HCT116 (cell line): Measurements from ENCODE around the gene CECR2. TPM values are rescaled to one million over a fixed set of nuclear protein-coding genes. Genes with fewer than 3 reads are reported as not detected.

Experiments used
- ATAC-seq: fragments of 200-7000 bp; cut with Tn5 transposase; 2 replicates; pipeline ENCODE4 v1.9.1; 2020; ENCODE audit warnings: mild to moderate bottlenecking, moderate library complexity
- BruUV-seq: library from RNA; stranded (reverse); fragments of 400-500 nt; replicated peaks from 2 replicates; lab custom pipeline; 2021; lab: Mats Ljungman, UMichigan
- CTCF ChIA-PET: fragments of 300-600 bp; sonication (Branson Sonifier 250); formaldehyde crosslinking; loops from one replicate; lab custom pipeline; 2021; ENCODE audit warnings: antibody characterized with exemption; lab: Charles Lee
- POLR2A ChIA-PET: fragments of 300-600, 350-600 bp; sonication (Branson Sonifier 250); formaldehyde crosslinking; loops from one replicate; lab custom pipeline; 2021; ENCODE audit warnings: antibody characterized with exemption; lab: Charles Lee
- RAD21 ChIA-PET, 2 experiments: fragments of 300-600 bp; sonication (Branson Sonifier 250); formaldehyde crosslinking; loops; one replicate each; lab custom pipeline; 2023; ENCODE audit warnings: low total read pairs in 2 of 2; ENCODE audit not compliant: uncharacterized antibody in 2 of 2, unreplicated experiment in 2 of 2, low non-redundant PET in 1 of 2; lab: Charles Lee
- DNase-seq: peaks from one replicate; pipeline ENCODE4 v3.0.0-alpha.2; 2010; ENCODE audit warnings: low read depth, low spot score
- H2AFZ ChIP-seq: fragments of 200-600 bp; shearing (Covaris generic), sonication (generic); 2 replicates; pipeline ENCODE4 v1.6.1; 2017; ENCODE audit warnings: low read depth, mixed run types, mixed read lengths, antibody characterized with exemption, low read length; ENCODE audit not compliant: poor library complexity, severe bottlenecking
- H3K27ac ChIP-seq: 2 replicates; pipeline ENCODE4 v1.5.1; 2012; ENCODE audit warnings: low read depth, low read length
- H3K27me3 ChIP-seq: fragments of 200-600 bp; sonication (generic); 2 replicates; pipeline ENCODE4 v1.6.1; 2016; ENCODE audit warnings: mixed run types, low read length, mixed read lengths; ENCODE audit not compliant: insufficient read depth
- H3K36me3 ChIP-seq, 2 experiments: fragments of 200-500 bp in 1 of 2; fragments of 200-600 bp in 1 of 2; sonication (Bioruptor generic) in 1 of 2; sonication (generic) in 1 of 2; 2 replicates each; pipeline versions ENCODE4 v1.5.1 to v1.6.1; 2014 to 2016; ENCODE audit warnings: low read length in 2 of 2, inconsistent platforms in 1 of 2, mixed read lengths in 1 of 2, mixed run types in 1 of 2; ENCODE audit not compliant: insufficient read depth in 2 of 2, control insufficient read depth in 1 of 2
- H3K4me1 ChIP-seq, 2 experiments: fragments of 200-600 bp in 1 of 2; sonication (generic) in 1 of 2; 2 replicates each; pipeline versions ENCODE4 v1.5.1 to v1.6.1; 2012 to 2017; ENCODE audit warnings: low read length in 2 of 2, inconsistent platforms in 1 of 2, mild to moderate bottlenecking in 1 of 2, mixed read lengths in 1 of 2, mixed run types in 1 of 2, moderate library complexity in 1 of 2; ENCODE audit not compliant: insufficient read depth in 2 of 2, control insufficient read depth in 1 of 2
- H3K4me2 ChIP-seq: fragments of 200-600 bp; sonication (generic); 2 replicates; pipeline ENCODE4 v1.6.1; 2017; ENCODE audit warnings: mixed run types, low read length, mixed read lengths
- H3K4me3 ChIP-seq, 2 experiments: fragments of 200-600 bp in 1 of 2; sonication (generic) in 1 of 2; replicated peaks in 1 of 2; 2 replicates each; pipeline ENCODE4 v1.5.1; 2011 to 2016; ENCODE audit warnings: low read length in 2 of 2, control low read depth in 1 of 2, low read depth in 1 of 2, mild to moderate bottlenecking in 1 of 2, mixed read lengths in 1 of 2, mixed run types in 1 of 2
- H3K79me2 ChIP-seq: fragments of 200-600 bp; sonication (generic); 2 replicates; pipeline ENCODE4 v1.6.1; 2017; ENCODE audit warnings: mild to moderate bottlenecking, mixed run types, low read length, moderate library complexity, mixed read lengths; ENCODE audit not compliant: insufficient read depth
- H3K9ac ChIP-seq: fragments of 200-600 bp; sonication (generic); 2 replicates; pipeline ENCODE4 v1.6.1; 2016; ENCODE audit warnings: low read length, mixed read lengths
- H3K9me2 ChIP-seq: fragments of 200-600 bp; sonication (generic), shearing (Covaris generic); 2 replicates; pipeline ENCODE4 v1.6.1; 2017; ENCODE audit warnings: mixed run types, mild to moderate bottlenecking, moderate library complexity; ENCODE audit not compliant: insufficient read depth
- H3K9me3 ChIP-seq, 2 experiments: fragments of 200-500 bp in 1 of 2; fragments of 200-600 bp in 1 of 2; sonication (Bioruptor generic) in 1 of 2; sonication (generic) in 1 of 2; 2 replicates each; pipeline ENCODE4 v1.6.1; 2014 to 2017; ENCODE audit warnings: low read length in 2 of 2, mixed read lengths in 2 of 2, inconsistent platforms in 1 of 2, low read depth in 1 of 2, mild to moderate bottlenecking in 1 of 2, mixed run types in 1 of 2, moderate library complexity in 1 of 2; ENCODE audit not compliant: control insufficient read depth in 1 of 2, insufficient read depth in 1 of 2
- H4K20me1 ChIP-seq: fragments of 200-600 bp; sonication (generic), shearing (Covaris generic); 2 replicates; pipeline ENCODE4 v1.6.1; 2017; ENCODE audit warnings: mixed run types, mild to moderate bottlenecking, moderate library complexity; ENCODE audit not compliant: insufficient read depth
- CBX3 ChIP-seq: IDR thresholded peaks from 2 replicates; pipeline ENCODE4 v1.6.1; 2012; ENCODE audit warnings: low read depth
- CEBPB ChIP-seq: IDR thresholded peaks from 2 replicates; pipeline ENCODE4 v1.6.1; 2012; ENCODE audit warnings: low read depth
- EGR1 ChIP-seq: IDR thresholded peaks from 2 replicates; pipeline ENCODE4 v1.6.1; 2012; ENCODE audit warnings: low read depth
- EZH2 ChIP-seq: fragments of 200-600 bp; sonication (generic); IDR thresholded peaks from 2 replicates; pipeline ENCODE4 v1.6.1; 2017; ENCODE audit warnings: antibody characterized with exemption, mixed run types
- SRF ChIP-seq: IDR thresholded peaks from 2 replicates; pipeline ENCODE4 v1.6.1; 2012; ENCODE audit warnings: low read depth
- TCF7L2 ChIP-seq: IDR thresholded peaks from 2 replicates; pipeline ENCODE4 v1.7.0; 2011; ENCODE audit warnings: borderline replicate concordance, inconsistent platforms; ENCODE audit not compliant: insufficient read depth, insufficient read length; ENCODE audit errors: extremely low read depth
- ZNF274 ChIP-seq: fragments of 200-500 bp; sonication (Bioruptor generic); IDR thresholded peaks from 2 replicates; pipeline ENCODE4 v1.6.1; 2014; ENCODE audit warnings: mild to moderate bottlenecking, low read depth, low read length, inconsistent platforms
- intact Hi-C: fragments of 100-400 bp; cut with micrococcal nuclease; formaldehyde crosslinking; loops from 2 replicates; pipeline ENCODE4 v1.10.0; 2022
- total RNA-seq: library from RNA; stranded (reverse); gene quantifications from one replicate; pipeline ENCODE4 v1.2.1, GENCODE V29; 2021; ENCODE audit not compliant: unreplicated experiment
- TF ChIP-seq, protein P1 (sequence below): IDR thresholded peaks from 2 replicates; pipeline ENCODE4 v1.6.1; 2012; ENCODE audit warnings: low read depth
- TF ChIP-seq, protein P2 (sequence below): IDR thresholded peaks from 2 replicates; pipeline ENCODE4 v1.6.1; 2012

Gene CECR2
- total RNA-seq, 1 experiment from 2014 or later: 6.0 TPM

DNA sequence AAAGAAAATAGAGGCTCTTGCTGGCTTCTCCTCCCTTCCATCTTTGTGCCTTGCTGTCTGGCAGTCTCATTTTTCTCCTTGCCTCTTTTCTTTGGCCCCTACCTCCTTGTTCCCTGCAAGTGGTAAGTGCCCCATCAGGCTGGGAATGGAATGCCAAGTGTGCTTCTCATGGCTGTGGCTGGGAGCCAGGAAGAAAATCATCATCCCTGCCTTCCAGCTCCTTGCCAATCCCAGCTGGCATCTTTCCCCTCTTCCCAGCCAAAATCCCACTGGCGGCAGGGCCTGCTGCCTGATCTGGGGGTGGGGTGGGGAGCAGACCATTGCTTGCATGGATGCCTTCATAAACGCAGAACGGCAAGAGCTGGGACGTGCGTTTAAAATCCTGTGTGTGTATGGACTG lies 167.0 kb downstream of the CECR2 start:
- TF ChIP-seq ZNF274: no peak
- no peak for TF ChIP-seq TCF7L2
- no peak for TF ChIP-seq CEBPB
- TF ChIP-seq EGR1: no peak
- TF ChIP-seq EZH2: no peak
- TF ChIP-seq, protein P1, sequence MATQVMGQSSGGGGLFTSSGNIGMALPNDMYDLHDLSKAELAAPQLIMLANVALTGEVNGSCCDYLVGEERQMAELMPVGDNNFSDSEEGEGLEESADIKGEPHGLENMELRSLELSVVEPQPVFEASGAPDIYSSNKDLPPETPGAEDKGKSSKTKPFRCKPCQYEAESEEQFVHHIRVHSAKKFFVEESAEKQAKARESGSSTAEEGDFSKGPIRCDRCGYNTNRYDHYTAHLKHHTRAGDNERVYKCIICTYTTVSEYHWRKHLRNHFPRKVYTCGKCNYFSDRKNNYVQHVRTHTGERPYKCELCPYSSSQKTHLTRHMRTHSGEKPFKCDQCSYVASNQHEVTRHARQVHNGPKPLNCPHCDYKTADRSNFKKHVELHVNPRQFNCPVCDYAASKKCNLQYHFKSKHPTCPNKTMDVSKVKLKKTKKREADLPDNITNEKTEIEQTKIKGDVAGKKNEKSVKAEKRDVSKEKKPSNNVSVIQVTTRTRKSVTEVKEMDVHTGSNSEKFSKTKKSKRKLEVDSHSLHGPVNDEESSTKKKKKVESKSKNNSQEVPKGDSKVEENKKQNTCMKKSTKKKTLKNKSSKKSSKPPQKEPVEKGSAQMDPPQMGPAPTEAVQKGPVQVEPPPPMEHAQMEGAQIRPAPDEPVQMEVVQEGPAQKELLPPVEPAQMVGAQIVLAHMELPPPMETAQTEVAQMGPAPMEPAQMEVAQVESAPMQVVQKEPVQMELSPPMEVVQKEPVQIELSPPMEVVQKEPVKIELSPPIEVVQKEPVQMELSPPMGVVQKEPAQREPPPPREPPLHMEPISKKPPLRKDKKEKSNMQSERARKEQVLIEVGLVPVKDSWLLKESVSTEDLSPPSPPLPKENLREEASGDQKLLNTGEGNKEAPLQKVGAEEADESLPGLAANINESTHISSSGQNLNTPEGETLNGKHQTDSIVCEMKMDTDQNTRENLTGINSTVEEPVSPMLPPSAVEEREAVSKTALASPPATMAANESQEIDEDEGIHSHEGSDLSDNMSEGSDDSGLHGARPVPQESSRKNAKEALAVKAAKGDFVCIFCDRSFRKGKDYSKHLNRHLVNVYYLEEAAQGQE: no peak
- TF ChIP-seq, protein P2, sequence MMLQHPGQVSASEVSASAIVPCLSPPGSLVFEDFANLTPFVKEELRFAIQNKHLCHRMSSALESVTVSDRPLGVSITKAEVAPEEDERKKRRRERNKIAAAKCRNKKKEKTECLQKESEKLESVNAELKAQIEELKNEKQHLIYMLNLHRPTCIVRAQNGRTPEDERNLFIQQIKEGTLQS: no peak
- TF ChIP-seq SRF: no peak
- no peak for TF ChIP-seq CBX3
- POLR2A ChIA-PET: no interaction called here
- Histone ChIP-seq H3K9me3 (no peaks in the 10 kb centered on the region), H3K9me2 (no peaks in the 10 kb centered on the region), H3K36me3 (no peaks in the 10 kb centered on the region), H3K9ac (no peak overlapping the region), H3K27me3 (no peaks in the 10 kb centered on the region), H3K79me2 (no peaks in the 10 kb centered on the region), H3K27ac (no peak overlapping the region), H3K4me1 (no peaks in the 10 kb centered on the region), H2AFZ (no peak overlapping the region), H4K20me1 (no peaks in the 10 kb centered on the region), H3K4me3 (no peak overlapping the region), H3K4me2 (no peak overlapping the region)
- no TSS peak for BruUV-seq
- ATAC-seq: no peak
- CTCF ChIA-PET: interaction anchor here (1.3 kb wide), 1 partner anchor 365 kb away, joined by 4 read pairs; no protein-coding TSS in a partner anchor
- RAD21 ChIA-PET: no interaction called here
- no peak for DNase-seq
- intact Hi-C loops: no loop called here
